ENCODE results near the gene GPR156.

GRCh38 chr3:120212505-120212904 lies 72.5 kb downstream of the GPR156 start:
- TF ChIP-seq CTCF (conservative IDR thresholded peaks at IDR 0.05; ENCODE audit: low read depth, low read length) (no peak), SMC3 (IDR thresholded peaks at IDR 0.05; ENCODE audit: low read depth, low read length) (no peak), POLR2A (IDR thresholded peaks at IDR 0.05; ENCODE audit: low read depth, low read length) (no peak), CEBPB (IDR thresholded peaks at IDR 0.05; ENCODE audit: low read depth, low read length) (peak; percentile 52; the same call in 1 of the 2 replicates), MXI1 (IDR thresholded peaks at IDR 0.05; ENCODE audit: borderline replicate concordance, low read depth, low read length) (no peak), NFE2L2 (IDR thresholded peaks at IDR 0.05; ENCODE audit: low read depth, low read length) (no peak), BHLHE40 (IDR thresholded peaks at IDR 0.05; ENCODE audit: low read depth, low read length) (no peak), MAZ (IDR thresholded peaks at IDR 0.05; ENCODE audit: borderline replicate concordance, low read depth, low read length) (no peak), RAD21 (IDR thresholded peaks at IDR 0.05; ENCODE audit: low read length) (no peak), RFX5 (IDR thresholded peaks at IDR 0.05; ENCODE audit: low read depth, low read length) (no peak)
